ENCODE measurements around the gene TENM4.
"Not testable (repeated sequence)": the region's sequence is repeated elsewhere in the genome, so short reads cannot be mapped to it uniquely, and the experiment has no call there.

The TENM4 gene

GRCh38 chr11:79205786-79206185, 235.0 kb downstream of the TENM4 start:
- no peaks in the 10 kb centered on the region for H3K4me1 ChIP-seq (ENCODE audit: control insufficient read depth, insufficient read depth, low read length)
- H3K9ac ChIP-seq (ENCODE audit: low read depth, low read length) = no peak overlapping the region
- no peak overlapping the region for H3K4me3 ChIP-seq (ENCODE audit: low read depth, low read length)
- H3K9me3 ChIP-seq (ENCODE audit: control insufficient read depth, insufficient read depth, low read length) = no peaks in the 10 kb centered on the region
- no peaks in the 10 kb centered on the region for H3K36me3 ChIP-seq (ENCODE audit: control insufficient read depth, insufficient read depth, low read length)
- H3K27me3 ChIP-seq (ENCODE audit: control insufficient read depth, insufficient read depth, low read length) = no peaks in the 10 kb centered on the region

- Histone ChIP-seq H3K4me1 (ENCODE audit: control insufficient read depth, insufficient read depth, low read length) (no peaks in the 10 kb centered on the region), H3K36me3 (ENCODE audit: control insufficient read depth, insufficient read depth, low read length) (no peaks in the 10 kb centered on the region), H3K27me3 (ENCODE audit: control insufficient read depth, insufficient read depth, low read length) (no peaks in the 10 kb centered on the region), H3K9me3 (ENCODE audit: control insufficient read depth, insufficient read depth, low read length) (no peaks in the 10 kb centered on the region), H3K4me3 (ENCODE audit: low read depth, low read length) (no peak overlapping the region), H3K9ac (ENCODE audit: low read depth, low read length) (no peak overlapping the region)
Observed at GRCh38 chr11:79201677-79202347, 239.0 kb downstream of the TENM4 start.

- H3K9ac ChIP-seq (ENCODE audit: low read depth, low read length) = no peak overlapping the region
- no peaks in the 10 kb centered on the region for H3K27me3 ChIP-seq (ENCODE audit: control insufficient read depth, insufficient read depth, low read length)
- no peaks in the 10 kb centered on the region for H3K4me1 ChIP-seq (ENCODE audit: control insufficient read depth, insufficient read depth, low read length)
- H3K4me3 ChIP-seq (ENCODE audit: low read depth, low read length) = no peak overlapping the region
- H3K36me3 ChIP-seq (ENCODE audit: control insufficient read depth, insufficient read depth, low read length) = no peaks in the 10 kb centered on the region
- no peaks in the 10 kb centered on the region for H3K9me3 ChIP-seq (ENCODE audit: control insufficient read depth, insufficient read depth, low read length)
Observed at GRCh38 chr11:79200398-79201070, 240.3 kb downstream of the TENM4 start.

GRCh38 chr11:79199729-79200354, 241.0 kb downstream of the TENM4 start:
- H3K9me3 ChIP-seq (ENCODE audit: control insufficient read depth, insufficient read depth, low read length) = no peaks in the 10 kb centered on the region

GRCh38 chr11:79198898-79199250, 242.0 kb downstream of the TENM4 start:
- Histone ChIP-seq H3K36me3 (ENCODE audit: control insufficient read depth, insufficient read depth, low read length) (no peaks in the 10 kb centered on the region), H3K27me3 (ENCODE audit: control insufficient read depth, insufficient read depth, low read length) (no peaks in the 10 kb centered on the region), H3K4me1 (ENCODE audit: control insufficient read depth, insufficient read depth, low read length) (no peaks in the 10 kb centered on the region), H3K9me3 (ENCODE audit: control insufficient read depth, insufficient read depth, low read length) (no peaks in the 10 kb centered on the region), H3K9ac (ENCODE audit: low read depth, low read length) (no peak overlapping the region), H3K4me3 (ENCODE audit: low read depth, low read length) (no peak overlapping the region)

More at GRCh38 chr11:79199729-79200354, 241.0 kb downstream of the TENM4 start:
- Histone ChIP-seq H3K4me3 (ENCODE audit: low read depth, low read length) (no peak overlapping the region), H3K9ac (ENCODE audit: low read depth, low read length) (no peak overlapping the region), H3K27me3 (ENCODE audit: control insufficient read depth, insufficient read depth, low read length) (no peaks in the 10 kb centered on the region), H3K4me1 (ENCODE audit: control insufficient read depth, insufficient read depth, low read length) (no peaks in the 10 kb centered on the region), H3K36me3 (ENCODE audit: control insufficient read depth, insufficient read depth, low read length) (no peaks in the 10 kb centered on the region)

- H3K9ac ChIP-seq (ENCODE audit: low read depth, low read length) = no peak overlapping the region
- no peaks in the 10 kb centered on the region for H3K4me1 ChIP-seq (ENCODE audit: control insufficient read depth, insufficient read depth, low read length)
- H3K4me3 ChIP-seq (ENCODE audit: low read depth, low read length) = no peak overlapping the region
- no peaks in the 10 kb centered on the region for H3K27me3 ChIP-seq (ENCODE audit: control insufficient read depth, insufficient read depth, low read length)
- no peaks in the 10 kb centered on the region for H3K36me3 ChIP-seq (ENCODE audit: control insufficient read depth, insufficient read depth, low read length)
- no peaks in the 10 kb centered on the region for H3K9me3 ChIP-seq (ENCODE audit: control insufficient read depth, insufficient read depth, low read length)
Observed at GRCh38 chr11:79198203-79198897, 242.5 kb downstream of the TENM4 start.

- H3K4me1 ChIP-seq (ENCODE audit: control insufficient read depth, insufficient read depth, low read length) = no peaks in the 10 kb centered on the region
- H3K9ac ChIP-seq (ENCODE audit: low read depth, low read length) = no peak overlapping the region
Observed at GRCh38 chr11:79196950-79197349, 243.9 kb downstream of the TENM4 start.

GRCh38 chr11:79195209-79195608, 245.6 kb downstream of the TENM4 start:
- Histone ChIP-seq H3K9me3 (ENCODE audit: control insufficient read depth, insufficient read depth, low read length) (no peaks in the 10 kb centered on the region), H3K36me3 (ENCODE audit: control insufficient read depth, insufficient read depth, low read length) (no peaks in the 10 kb centered on the region), H3K4me3 (ENCODE audit: low read depth, low read length) (no peak overlapping the region), H3K9ac (ENCODE audit: low read depth, low read length) (no peak overlapping the region), H3K27me3 (ENCODE audit: control insufficient read depth, insufficient read depth, low read length) (no peaks in the 10 kb centered on the region), H3K4me1 (ENCODE audit: control insufficient read depth, insufficient read depth, low read length) (no peaks in the 10 kb centered on the region)

More at GRCh38 chr11:79196950-79197349, 243.9 kb downstream of the TENM4 start:
- H3K4me3 ChIP-seq (ENCODE audit: low read depth, low read length) = no peak overlapping the region
- no peaks in the 10 kb centered on the region for H3K36me3 ChIP-seq (ENCODE audit: control insufficient read depth, insufficient read depth, low read length)
- H3K27me3 ChIP-seq (ENCODE audit: control insufficient read depth, insufficient read depth, low read length) = no peaks in the 10 kb centered on the region
- no peaks in the 10 kb centered on the region for H3K9me3 ChIP-seq (ENCODE audit: control insufficient read depth, insufficient read depth, low read length)

GRCh38 chr11:79193663-79194310, 247.0 kb downstream of the TENM4 start:
- Histone ChIP-seq H3K27me3 (ENCODE audit: control insufficient read depth, insufficient read depth, low read length) (no peaks in the 10 kb centered on the region), H3K4me1 (ENCODE audit: control insufficient read depth, insufficient read depth, low read length) (no peaks in the 10 kb centered on the region), H3K4me3 (ENCODE audit: low read depth, low read length) (no peak overlapping the region), H3K9ac (ENCODE audit: low read depth, low read length) (no peak overlapping the region), H3K36me3 (ENCODE audit: control insufficient read depth, insufficient read depth, low read length) (no peaks in the 10 kb centered on the region), H3K9me3 (ENCODE audit: control insufficient read depth, insufficient read depth, low read length) (no peaks in the 10 kb centered on the region)

- Histone ChIP-seq H3K4me3 (ENCODE audit: low read depth, low read length) (no peak overlapping the region), H3K36me3 (ENCODE audit: control insufficient read depth, insufficient read depth, low read length) (no peaks in the 10 kb centered on the region), H3K27me3 (ENCODE audit: control insufficient read depth, insufficient read depth, low read length) (no peaks in the 10 kb centered on the region), H3K9ac (ENCODE audit: low read depth, low read length) (no peak overlapping the region), H3K4me1 (ENCODE audit: control insufficient read depth, insufficient read depth, low read length) (no peaks in the 10 kb centered on the region), H3K9me3 (ENCODE audit: control insufficient read depth, insufficient read depth, low read length) (no peaks in the 10 kb centered on the region)
Observed at GRCh38 chr11:79192836-79193235, 248.0 kb downstream of the TENM4 start.

- H3K27me3 ChIP-seq (ENCODE audit: control insufficient read depth, insufficient read depth, low read length); H3K9me3 ChIP-seq (ENCODE audit: control insufficient read depth, insufficient read depth, low read length): not testable (repeated sequence)
Observed at GRCh38 chr11:79191716-79192115, 249.1 kb downstream of the TENM4 start.

More at GRCh38 chr11:79191716-79192115, 249.1 kb downstream of the TENM4 start:
- not testable (repeated sequence) for H3K4me1 ChIP-seq (ENCODE audit: control insufficient read depth, insufficient read depth, low read length); H3K36me3 ChIP-seq (ENCODE audit: control insufficient read depth, insufficient read depth, low read length); H3K4me3 ChIP-seq (ENCODE audit: low read depth, low read length); H3K9ac ChIP-seq (ENCODE audit: low read depth, low read length)

All from iPS-15b (cell line).